B cell (primary cell): ENCODE measurements around the gene CHPF2.

Source experiments
- EZH2 ChIP-seq: IDR thresholded peaks from 2 replicates; pipeline ENCODE4 v1.6.1; 2012; ENCODE audit warnings: borderline replicate concordance, low read depth, mild to moderate bottlenecking, moderate library complexity, low read length; ENCODE audit not compliant: insufficient read depth, poor library complexity, severe bottlenecking
- TF ChIP-seq, protein P1 (sequence below): fragments of 200-600 bp; IDR thresholded peaks from one replicate; pipeline ENCODE4 v1.8.0; 2022; ENCODE audit warnings: antibody characterized with exemption, mild to moderate bottlenecking

DNA sequence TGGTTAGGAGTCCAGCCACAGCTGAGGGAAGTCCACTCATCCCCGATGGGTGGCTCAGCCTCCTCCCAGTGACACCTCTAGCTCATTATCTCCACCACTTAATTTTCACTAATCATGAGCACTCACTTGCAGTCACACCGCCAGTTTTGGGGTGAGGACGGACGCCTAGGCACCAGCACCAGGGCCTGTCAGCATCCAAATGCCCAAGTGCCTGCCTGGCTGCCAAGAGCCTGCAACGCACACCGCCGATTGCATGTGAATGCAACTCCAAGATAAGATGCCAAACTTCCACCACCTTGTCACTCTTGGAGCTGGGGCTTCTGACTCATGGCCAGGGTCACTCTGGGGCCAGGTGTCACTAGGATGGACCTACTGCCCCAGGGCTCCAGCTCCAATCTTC is 40.6 kb downstream of the CHPF2 start:
- TF ChIP-seq, protein P1, sequence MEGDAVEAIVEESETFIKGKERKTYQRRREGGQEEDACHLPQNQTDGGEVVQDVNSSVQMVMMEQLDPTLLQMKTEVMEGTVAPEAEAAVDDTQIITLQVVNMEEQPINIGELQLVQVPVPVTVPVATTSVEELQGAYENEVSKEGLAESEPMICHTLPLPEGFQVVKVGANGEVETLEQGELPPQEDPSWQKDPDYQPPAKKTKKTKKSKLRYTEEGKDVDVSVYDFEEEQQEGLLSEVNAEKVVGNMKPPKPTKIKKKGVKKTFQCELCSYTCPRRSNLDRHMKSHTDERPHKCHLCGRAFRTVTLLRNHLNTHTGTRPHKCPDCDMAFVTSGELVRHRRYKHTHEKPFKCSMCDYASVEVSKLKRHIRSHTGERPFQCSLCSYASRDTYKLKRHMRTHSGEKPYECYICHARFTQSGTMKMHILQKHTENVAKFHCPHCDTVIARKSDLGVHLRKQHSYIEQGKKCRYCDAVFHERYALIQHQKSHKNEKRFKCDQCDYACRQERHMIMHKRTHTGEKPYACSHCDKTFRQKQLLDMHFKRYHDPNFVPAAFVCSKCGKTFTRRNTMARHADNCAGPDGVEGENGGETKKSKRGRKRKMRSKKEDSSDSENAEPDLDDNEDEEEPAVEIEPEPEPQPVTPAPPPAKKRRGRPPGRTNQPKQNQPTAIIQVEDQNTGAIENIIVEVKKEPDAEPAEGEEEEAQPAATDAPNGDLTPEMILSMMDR: no peak
- no peak for TF ChIP-seq EZH2
